HepG2 (cell line): ENCODE data around the gene TOB1. TPM values are rescaled to one million over a fixed set of nuclear protein-coding genes. Genes with fewer than 3 reads are reported as not detected.

ENCODE experiments used
- BRCA1 ChIP-seq: sonication (generic); formaldehyde crosslinking; IDR thresholded peaks from 2 replicates; pipeline ENCODE4 v1.4.0; 2020; ENCODE audit warnings: missing genetic modification reagents
- HNRNPUL1 ChIP-seq: fragments of 200-400 bp; formaldehyde crosslinking; IDR thresholded peaks from 2 replicates; pipeline ENCODE4 v1.6.1; 2017; ENCODE audit warnings: low read depth, mild to moderate bottlenecking, low read length, moderate library complexity
- HOMEZ ChIP-seq: IDR thresholded peaks from 2 replicates; pipeline ENCODE4 v1.6.1; 2016; ENCODE audit warnings: low read depth
- IKZF5 ChIP-seq: IDR thresholded peaks from 2 replicates; pipeline ENCODE4 v1.6.1; 2018; ENCODE audit warnings: missing genetic modification reagents, mild to moderate bottlenecking, missing compliant biosample characterization
- MLLT10 ChIP-seq: sonication (generic); formaldehyde crosslinking; IDR thresholded peaks from 2 replicates; pipeline ENCODE4 v1.4.0; 2020; ENCODE audit warnings: missing genetic modification reagents
- SOX5 ChIP-seq: IDR thresholded peaks from 2 replicates; pipeline ENCODE4 v1.6.1; 2016; ENCODE audit warnings: borderline replicate concordance
- ZBTB14 ChIP-seq: sonication (generic); formaldehyde crosslinking; IDR thresholded peaks from 2 replicates; pipeline ENCODE4 v1.4.0; 2020; ENCODE audit warnings: missing genetic modification reagents
- ZBTB39 ChIP-seq: sonication (generic); formaldehyde crosslinking; IDR thresholded peaks from 2 replicates; pipeline ENCODE4 v1.5.0; 2020; ENCODE audit warnings: missing genetic modification reagents
- ZMAT3 ChIP-seq: sonication (generic); formaldehyde crosslinking; conservative IDR thresholded peaks from 2 replicates; pipeline ENCODE4 v1.7.0; 2021; ENCODE audit warnings: missing genetic modification reagents
- ZNF280B ChIP-seq: sonication (generic); formaldehyde crosslinking; IDR thresholded peaks from 2 replicates; pipeline ENCODE4 v1.5.0; 2020; ENCODE audit warnings: missing genetic modification reagents, mild to moderate bottlenecking, borderline replicate concordance
- ZNF740 ChIP-seq: sonication (generic); formaldehyde crosslinking; IDR thresholded peaks from 2 replicates; pipeline ENCODE4 v1.4.0; 2020; ENCODE audit warnings: missing genetic modification reagents
- polyA plus RNA-seq, 8 experiments: library from polyadenylated mRNA; depleted of rRNA in 3 of 8; stranded (reverse) in 7 of 8; unstranded in 1 of 8; fragments of >200 nt; fragmentation: Illumina TruSeq in 4 of 8; extraction: Trizol in 4 of 8; gene quantifications; 2 replicates each; pipeline versions ENCODE4 v1.2.1 to v1.2.3, GENCODE V29; 2011 to 2016; ENCODE audit warnings: low read depth in 4 of 8, missing spikeins in 1 of 8, mixed read lengths in 1 of 8; ENCODE audit not compliant: insufficient read depth in 1 of 8
- total RNA-seq, 5 experiments: library from RNA; depleted of rRNA; stranded (reverse); fragments of >200 nt; fragmentation: Illumina TruSeq; extraction: Trizol; gene quantifications; 2 replicates each; pipeline ENCODE4 v1.2.3, GENCODE V29; 2016; ENCODE audit warnings: low read depth in 1 of 5

The TOB1 gene
- total and polyA plus RNA-seq, 2 of the 13 experiments (the other 11 are each of a cell fraction or from before 2014, with no cell fraction given), result 21.9 to 57.7 TPM

GRCh38 chr17:50865060-50865867 lies 890 bp downstream of the TOB1 start (continued):
- no peak for TF ChIP-seq HNRNPUL1
- no peak for TF ChIP-seq ZBTB39
- peak; percentile 73; the same call in 1 of the 2 replicates for TF ChIP-seq ZNF740 (CRISPR knock-in tag)
- TF ChIP-seq IKZF5 (CRISPR knock-in tag), result no peak; the same call in 1 of the 2 replicates
- TF ChIP-seq SOX5 (CRISPR knock-in tag), result 0 out of 2 replicates have a peak, but pooled peaks have one; percentile 4
- peak; percentile 79; the same call in 1 of the 2 replicates for TF ChIP-seq MLLT10 (CRISPR knock-in tag)
- TF ChIP-seq ZMAT3 (CRISPR knock-in tag), result peak; percentile 40; the same call in 1 of the 2 replicates
- TF ChIP-seq ZNF280B (CRISPR knock-in tag), result no peak
- TF ChIP-seq HOMEZ, result no peak
- 0 out of 2 replicates have a peak, but pooled peaks have one; percentile 12 for TF ChIP-seq BRCA1 (CRISPR knock-in tag)
- TF ChIP-seq ZBTB14, result no peak; the same call in 1 of the 2 replicates
